HEK293T (cell line): ENCODE results near the gene KCNJ1.

Experiments
- CTCF ChIA-PET: fragments of 350-600 bp; formaldehyde crosslinking; extraction: SDS; loops from one replicate; lab custom pipeline; 2021; ENCODE audit warnings: antibody characterized with exemption, inconsistent platforms; lab: Yijun Ruan, JAX
- POLR2A ChIA-PET: fragments of 350-600 bp; formaldehyde crosslinking; extraction: SDS; loops from one replicate; lab custom pipeline; 2020; ENCODE audit warnings: antibody characterized with exemption, inconsistent platforms; lab: Yijun Ruan, JAX
- DNase-seq: peaks from one replicate; pipeline ENCODE4 v3.0.0; 2012; ENCODE audit warnings: mixed read lengths; ENCODE audit errors: extremely low spot score
- ARNT ChIP-seq: fragments of 450-650 bp; IDR thresholded peaks from 2 replicates; pipeline ENCODE4 v1.6.1; 2017; ENCODE audit warnings: mild to moderate bottlenecking
- BHLHE40 ChIP-seq: fragments of 450-650 bp; IDR thresholded peaks from 2 replicates; pipeline ENCODE4 v1.6.1; 2016; ENCODE audit warnings: mild to moderate bottlenecking, moderate library complexity, borderline replicate concordance
- CTBP1 ChIP-seq: fragments of 450-650 bp; IDR thresholded peaks from 2 replicates; pipeline ENCODE4 v1.6.1; 2016; ENCODE audit warnings: borderline replicate concordance
- ELF4 ChIP-seq: fragments of 450-650 bp; IDR thresholded peaks from 2 replicates; pipeline ENCODE4 v1.6.1; 2017; ENCODE audit warnings: antibody characterized with exemption
- FOXA1 ChIP-seq: fragments of 450-650 bp; IDR thresholded peaks from 2 replicates; pipeline ENCODE4 v1.6.1; 2016; ENCODE audit warnings: mild to moderate bottlenecking
- FOXK2 ChIP-seq: fragments of 450-650 bp; IDR thresholded peaks from 2 replicates; pipeline ENCODE4 v1.6.1; 2016; ENCODE audit warnings: mild to moderate bottlenecking
- FOXM1 ChIP-seq: fragments of 450-650 bp; IDR thresholded peaks from 2 replicates; pipeline ENCODE4 v1.6.1; 2017; ENCODE audit warnings: mild to moderate bottlenecking, borderline replicate concordance
- HDGF ChIP-seq: fragments of 450-650 bp; IDR thresholded peaks from 2 replicates; pipeline ENCODE4 v1.6.1; 2017; ENCODE audit warnings: antibody characterized with exemption, borderline replicate concordance
- L3MBTL2 ChIP-seq: fragments of 450-650 bp; conservative IDR thresholded peaks from 2 replicates; pipeline ENCODE4 v1.6.1; 2016; ENCODE audit warnings: mild to moderate bottlenecking
- LEF1 ChIP-seq: fragments of 450-650 bp; IDR thresholded peaks from 2 replicates; pipeline ENCODE4 v1.6.1; 2017; ENCODE audit warnings: mild to moderate bottlenecking, borderline replicate concordance
- NFRKB ChIP-seq: fragments of 450-650 bp; IDR thresholded peaks from 2 replicates; pipeline ENCODE4 v1.6.1; 2016; ENCODE audit warnings: mild to moderate bottlenecking, moderate library complexity
- PKNOX1 ChIP-seq: fragments of 450-650 bp; IDR thresholded peaks from 2 replicates; pipeline ENCODE4 v1.6.1; 2016
- SP1 ChIP-seq: fragments of 450-650 bp; IDR thresholded peaks from 2 replicates; pipeline ENCODE4 v1.6.1; 2017
- SUZ12 ChIP-seq: fragments of 450-650 bp; IDR thresholded peaks from 2 replicates; pipeline ENCODE4 v1.6.1; 2016; ENCODE audit warnings: mild to moderate bottlenecking
- TARDBP ChIP-seq: fragments of 450-650 bp; IDR thresholded peaks from 2 replicates; pipeline ENCODE4 v1.6.1; 2016
- ZNF384 ChIP-seq: fragments of 450-650 bp; IDR thresholded peaks from 2 replicates; pipeline ENCODE4 v1.6.1; 2016

The KCNJ1 gene

GRCh38 chr11:128894685-128895084, 27.6 kb upstream of the KCNJ1 start:
- TF ChIP-seq CTBP1 (no peak), FOXM1 (no peak), LEF1 (no peak), BHLHE40 (no peak), HDGF (no peak), TARDBP (no peak), ARNT (no peak), NFRKB (no peak), PKNOX1 (no peak), SP1 (no peak), ELF4 (no peak), FOXA1 (no peak), FOXK2 (no peak), ZNF384 (no peak), SUZ12 (no peak), L3MBTL2 (no peak)
- DNase-seq = no peak
- ChIA-PET POLR2A (no interaction called here), CTCF (interaction anchor here (0.8 to 1.2 kb wide), 2 partner anchors 8 to 9 kb away, joined by 3 to 4 read pairs; no protein-coding TSS in a partner anchor)

DNA sequence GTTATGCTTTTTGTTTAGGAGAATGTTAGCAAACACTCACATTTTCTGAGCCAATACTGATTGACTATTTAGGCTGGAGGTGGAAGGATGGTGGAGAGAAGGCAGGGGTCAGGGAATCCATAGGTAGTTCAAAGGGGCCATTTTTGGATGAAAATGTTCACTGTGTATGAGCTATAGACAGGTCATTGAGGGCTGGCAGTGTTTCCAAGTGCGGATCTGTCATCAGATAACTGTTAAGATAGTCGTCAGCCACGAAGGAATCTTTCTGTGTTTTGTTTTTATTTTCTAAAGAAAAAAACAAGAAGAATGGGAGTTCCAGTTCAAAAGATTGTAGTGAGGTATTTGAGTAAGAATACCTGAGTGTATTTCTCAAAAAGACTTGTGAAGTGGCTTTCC, 27.2 kb upstream of the KCNJ1 start:
- POLR2A ChIA-PET = no interaction called here
- DNase-seq = no peak
- TF ChIP-seq FOXK2 (no peak), ELF4 (no peak), FOXM1 (no peak), BHLHE40 (no peak), ZNF384 (no peak), PKNOX1 (no peak), NFRKB (no peak), SP1 (no peak), FOXA1 (no peak), SUZ12 (no peak), HDGF (no peak), CTBP1 (no peak), L3MBTL2 (no peak), LEF1 (no peak), TARDBP (no peak), ARNT (no peak)
- CTCF ChIA-PET = interaction anchor here (0.8 to 1.2 kb wide), 2 partner anchors 8 to 9 kb away, joined by 3 to 4 read pairs; no protein-coding TSS in a partner anchor

GRCh38 chr11:128893578-128894285, 26.6 kb upstream of the KCNJ1 start:
- ChIA-PET CTCF (interaction anchor here (0.7 to 1.9 kb wide), 6 partner anchors 8 to 867 kb away, joined by 3 to 12 read pairs (median 4); no protein-coding TSS in a partner anchor), POLR2A (no interaction called here)
- DNase-seq = no peak
- TF ChIP-seq ELF4 = no peak
- no peak for TF ChIP-seq ZNF384
- TF ChIP-seq ARNT = no peak
- TF ChIP-seq TARDBP = no peak
- no peak for TF ChIP-seq FOXK2
- TF ChIP-seq PKNOX1 = no peak
- TF ChIP-seq BHLHE40 = no peak
- no peak for TF ChIP-seq FOXM1
- no peak for TF ChIP-seq CTBP1
- TF ChIP-seq HDGF = no peak
- TF ChIP-seq SP1 = no peak

DNA sequence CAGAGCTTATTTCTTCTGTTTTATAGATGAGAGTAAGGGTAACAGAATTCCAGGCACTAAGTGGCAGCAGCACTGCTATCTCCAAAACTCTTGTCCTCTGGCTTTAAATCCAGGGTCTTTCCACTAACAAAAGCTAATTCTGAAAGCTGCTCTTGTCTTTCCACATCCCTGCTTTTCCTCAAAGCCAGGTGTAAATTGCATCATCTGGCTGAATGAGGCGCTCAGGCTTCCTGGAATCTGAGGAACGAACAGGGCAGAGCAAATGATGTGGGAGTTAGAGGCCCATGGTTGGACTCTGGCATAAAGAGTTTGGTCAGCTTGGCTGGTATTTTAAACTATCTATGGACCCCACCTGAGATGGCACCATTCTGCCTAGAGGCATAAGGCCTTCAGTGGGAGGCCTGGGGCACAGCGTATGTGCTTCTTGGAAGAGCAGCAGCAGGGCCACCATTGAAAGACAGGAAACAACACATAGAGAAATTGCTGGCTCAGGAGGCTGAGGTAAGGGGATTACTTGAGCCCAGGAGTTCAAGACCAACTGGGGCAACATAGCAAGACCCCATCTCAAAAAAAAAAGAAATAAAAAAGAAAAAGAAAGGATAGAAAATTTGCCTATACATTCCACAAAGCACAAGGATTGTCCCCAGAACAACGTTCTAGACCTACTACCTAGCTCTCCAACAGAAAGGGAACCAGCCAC, 25.9 kb upstream of the KCNJ1 start:
- ChIA-PET CTCF (interaction anchor here (0.7 to 1.9 kb wide), 6 partner anchors 9 to 867 kb away, joined by 3 to 12 read pairs (median 4); no protein-coding TSS in a partner anchor), POLR2A (no interaction called here)
- no peak for TF ChIP-seq ELF4
- TF ChIP-seq SUZ12 = no peak
- no peak for TF ChIP-seq LEF1
- no peak for TF ChIP-seq ZNF384
- TF ChIP-seq L3MBTL2 = no peak
- no peak for TF ChIP-seq CTBP1
- no peak for TF ChIP-seq BHLHE40
- TF ChIP-seq TARDBP = no peak
- no peak for TF ChIP-seq NFRKB
- no peak for TF ChIP-seq FOXM1
- no peak for TF ChIP-seq ARNT
- no peak for TF ChIP-seq HDGF
- TF ChIP-seq PKNOX1 = no peak
- TF ChIP-seq SP1 = no peak
- no peak for TF ChIP-seq FOXA1
- no peak for TF ChIP-seq FOXK2
- no peak for DNase-seq
